Adrenal gland (tissue), 5 donors: Measurements from ENCODE around the gene TRAF3IP3.

Experiments used
- POLR2A ChIP-seq, 2 donors: fragments of 450-650 bp; IDR thresholded peaks; one replicate each; pipeline ENCODE4 v1.6.1; 2017; ENCODE audit warnings: antibody characterized with exemption in 2 of 2, mild to moderate bottlenecking in 2 of 2, moderate library complexity in 1 of 2
- TF ChIP-seq, protein P1 (sequence below), 6 experiments: fragments of 450-650 bp in 4 of 6; fragments of 200-600 bp in 2 of 6; sonication (generic) in 1 of 6; IDR thresholded peaks; 1 replicate in 5 of 6; 2 replicates in 1 of 6; pipeline versions ENCODE4 v1.5.1 to v1.8.0; 2016 to 2021; ENCODE audit warnings: antibody characterized with exemption in 6 of 6, mild to moderate bottlenecking in 2 of 6, moderate library complexity in 1 of 6
- donor health status: DM: no; HTN: no; CAD: no.

DNA sequence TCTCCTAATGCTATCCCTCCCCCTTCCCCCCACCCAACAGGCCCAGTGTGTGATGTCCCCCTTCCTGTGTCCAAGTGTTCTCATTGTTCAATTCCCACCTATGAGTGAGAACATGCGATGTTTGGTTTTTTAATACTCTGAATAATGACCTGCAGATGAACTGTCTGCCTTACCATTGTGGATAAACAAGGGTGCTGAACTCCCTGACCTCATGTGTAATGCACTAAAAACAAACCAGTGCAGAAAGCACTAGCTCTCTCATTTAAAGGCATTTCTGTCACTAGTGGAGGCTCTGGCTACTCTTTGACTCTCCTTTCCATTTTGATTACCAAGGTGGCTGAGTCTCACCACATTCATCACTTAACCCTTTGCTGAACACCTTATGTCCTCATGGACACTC, 23.1 kb upstream of the TRAF3IP3 start:
- TF ChIP-seq, protein P1, sequence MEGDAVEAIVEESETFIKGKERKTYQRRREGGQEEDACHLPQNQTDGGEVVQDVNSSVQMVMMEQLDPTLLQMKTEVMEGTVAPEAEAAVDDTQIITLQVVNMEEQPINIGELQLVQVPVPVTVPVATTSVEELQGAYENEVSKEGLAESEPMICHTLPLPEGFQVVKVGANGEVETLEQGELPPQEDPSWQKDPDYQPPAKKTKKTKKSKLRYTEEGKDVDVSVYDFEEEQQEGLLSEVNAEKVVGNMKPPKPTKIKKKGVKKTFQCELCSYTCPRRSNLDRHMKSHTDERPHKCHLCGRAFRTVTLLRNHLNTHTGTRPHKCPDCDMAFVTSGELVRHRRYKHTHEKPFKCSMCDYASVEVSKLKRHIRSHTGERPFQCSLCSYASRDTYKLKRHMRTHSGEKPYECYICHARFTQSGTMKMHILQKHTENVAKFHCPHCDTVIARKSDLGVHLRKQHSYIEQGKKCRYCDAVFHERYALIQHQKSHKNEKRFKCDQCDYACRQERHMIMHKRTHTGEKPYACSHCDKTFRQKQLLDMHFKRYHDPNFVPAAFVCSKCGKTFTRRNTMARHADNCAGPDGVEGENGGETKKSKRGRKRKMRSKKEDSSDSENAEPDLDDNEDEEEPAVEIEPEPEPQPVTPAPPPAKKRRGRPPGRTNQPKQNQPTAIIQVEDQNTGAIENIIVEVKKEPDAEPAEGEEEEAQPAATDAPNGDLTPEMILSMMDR (IDR thresholded peaks at IDR 0.05) = no peak
- TF ChIP-seq POLR2A (IDR thresholded peaks at IDR 0.05) = no peak
